D721Med (cell line): ENCODE measurements around the gene SYT6.

Experiments used
- DNase-seq: peaks from one replicate; pipeline ENCODE4 v3.0.0; 2011; ENCODE audit warnings: low spot score; ENCODE audit not compliant: insufficient read length
- FAIRE-seq: peaks from 2 replicates; lab custom pipeline; 2011; peaks lifted over from hg19 to GRCh38; lab: Jason Lieb, UNC
- CTCF ChIP-seq: IDR thresholded peaks from 2 replicates; pipeline ENCODE4 v1.5.1; 2012; ENCODE audit warnings: mild to moderate bottlenecking, control low read depth; ENCODE audit not compliant: insufficient read depth; ENCODE audit errors: missing control alignments

The SYT6 gene

GRCh38 chr1:114040273-114041015 is 113.2 kb downstream of the SYT6 start:
- FAIRE-seq: no peak
- DNase-seq: no peak

More at GRCh38 chr1:114040273-114041015, 113.2 kb downstream of the SYT6 start:
- TF ChIP-seq CTCF: no peak
